ENCODE measurements around the gene FRMPD4.

- no peak for TF ChIP-seq FOXP2 (optimal IDR thresholded peaks at IDR 0.05; ENCODE audit: control extremely low read depth, extremely low read length, insufficient read depth)
- TF ChIP-seq EZH2 (IDR thresholded peaks at IDR 0.05) = no peak
These were observed 15.5 kb downstream of the FRMPD4 start for GRCh38 chrX:12153741-12154140.

Data from SK-N-MC (cell line).